ENCODE results near the gene LECT2. TPM values are rescaled to one million over a fixed set of nuclear protein-coding genes. Genes with fewer than 3 reads are reported as not detected.

LECT2 gene
- total RNA-seq, 1 donor from 2014 or later = not detected

GRCh38 chr5:135998889-135999288 lies 44.1 kb upstream of the LECT2 start:
- TF ChIP-seq CTCF (IDR thresholded peaks at IDR 0.05; ENCODE audit: insufficient read depth, low read length, poor library complexity, severe bottlenecking) = no peak
- no peaks in the 10 kb centered on the region for H3K27me3 ChIP-seq (ENCODE audit: control insufficient read depth, insufficient read depth, low read length)
- H3K36me3 ChIP-seq (ENCODE audit: control insufficient read depth, insufficient read depth, low read length) = no peaks in the 10 kb centered on the region
- H3K4me3 ChIP-seq (ENCODE audit: low read depth, low read length) = no peak overlapping the region
- DNase-seq (ENCODE audit: low read depth) = no peak

- TF ChIP-seq CTCF (IDR thresholded peaks at IDR 0.05; ENCODE audit: insufficient read depth, low read length, poor library complexity, severe bottlenecking) = no peak
Observed at GRCh38 chr5:135997673-135998335, 43.0 kb upstream of the LECT2 start.

GRCh38 chr5:135996611-135997010 lies 41.8 kb upstream of the LECT2 start:
- no peak for TF ChIP-seq CTCF (IDR thresholded peaks at IDR 0.05; ENCODE audit: insufficient read depth, low read length, poor library complexity, severe bottlenecking)
- Histone ChIP-seq H3K4me3 (ENCODE audit: low read depth, low read length) (no peak overlapping the region), H3K36me3 (ENCODE audit: control insufficient read depth, insufficient read depth, low read length) (no peaks in the 10 kb centered on the region), H3K27me3 (ENCODE audit: control insufficient read depth, insufficient read depth, low read length) (no peaks in the 10 kb centered on the region)
- no peak for DNase-seq (ENCODE audit: low read depth)

More at GRCh38 chr5:135997673-135998335, 43.0 kb upstream of the LECT2 start:
- Histone ChIP-seq H3K27me3 (ENCODE audit: control insufficient read depth, insufficient read depth, low read length) (no peaks in the 10 kb centered on the region), H3K4me3 (ENCODE audit: low read depth, low read length) (no peak overlapping the region), H3K36me3 (ENCODE audit: control insufficient read depth, insufficient read depth, low read length) (no peaks in the 10 kb centered on the region)
- no peak for DNase-seq (ENCODE audit: low read depth)

GRCh38 chr5:135995976-135996375 lies 41.2 kb upstream of the LECT2 start:
- no peaks in the 10 kb centered on the region for H3K36me3 ChIP-seq (ENCODE audit: control insufficient read depth, insufficient read depth, low read length)
- no peak for DNase-seq (ENCODE audit: low read depth)
- H3K4me3 ChIP-seq (ENCODE audit: low read depth, low read length) = no peak overlapping the region
- no peaks in the 10 kb centered on the region for H3K27me3 ChIP-seq (ENCODE audit: control insufficient read depth, insufficient read depth, low read length)
- no peak for TF ChIP-seq CTCF (IDR thresholded peaks at IDR 0.05; ENCODE audit: insufficient read depth, low read length, poor library complexity, severe bottlenecking)

GRCh38 chr5:135993880-135994636 lies 39.3 kb upstream of the LECT2 start:
- no peak for TF ChIP-seq CTCF (IDR thresholded peaks at IDR 0.05; ENCODE audit: insufficient read depth, low read length, poor library complexity, severe bottlenecking)
- no peak for DNase-seq (ENCODE audit: low read depth)
- no peak overlapping the region for H3K4me3 ChIP-seq (ENCODE audit: low read depth, low read length)

More at GRCh38 chr5:135993880-135994636, 39.3 kb upstream of the LECT2 start:
- Histone ChIP-seq H3K36me3 (ENCODE audit: control insufficient read depth, insufficient read depth, low read length) (no peaks in the 10 kb centered on the region), H3K27me3 (ENCODE audit: control insufficient read depth, insufficient read depth, low read length) (no peaks in the 10 kb centered on the region)
